Activated CD4-positive, alpha-beta T cell treated with anti-CD3 and anti-CD28 coated beads, Interleukin-2, amount 50 U/mL, for 16 hours (primary cell): ENCODE results near the gene ASPDH.
"Not testable (repeated sequence)": the region's sequence is repeated elsewhere in the genome, so short reads cannot be mapped to it uniquely, and the experiment has no call there.

Source experiments
- DNase-seq: peaks from one replicate; pipeline ENCODE4 v3.0.0-alpha.2; 2020

ASPDH gene

DNA sequence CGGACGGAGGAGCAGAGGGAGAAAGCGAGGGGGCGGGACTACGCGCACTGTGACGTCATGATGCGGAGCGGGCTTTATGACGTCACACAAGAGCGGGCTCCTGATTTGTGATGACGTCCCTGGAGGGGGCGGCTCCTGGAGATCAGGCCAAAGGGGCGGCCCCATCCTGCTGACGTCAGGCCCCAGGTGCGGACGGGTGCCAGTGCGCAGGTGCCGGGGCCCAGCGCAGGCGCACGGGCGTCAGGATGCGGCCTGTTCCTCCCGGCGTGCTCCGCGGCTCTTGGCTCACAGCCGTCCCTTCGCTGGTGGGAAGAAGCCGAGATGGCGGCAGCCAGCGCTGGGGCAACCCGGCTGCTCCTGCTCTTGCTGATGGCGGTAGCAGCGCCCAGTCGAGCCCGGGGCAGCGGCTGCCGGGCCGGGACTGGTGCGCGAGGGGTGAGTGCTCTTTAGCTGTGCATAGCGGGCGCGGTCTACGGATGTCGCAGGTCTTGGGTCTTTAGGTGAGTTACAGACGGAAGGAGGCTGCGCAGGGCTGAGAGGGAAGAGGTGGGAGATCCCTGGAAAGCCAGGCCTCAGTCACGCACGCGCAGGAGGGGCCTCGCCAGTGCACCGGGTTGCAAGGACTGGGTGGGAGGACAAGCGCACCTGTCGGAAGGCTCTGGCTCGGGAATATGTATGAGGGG is 37.3 kb downstream of the ASPDH start, which contains the start of the genes EMC10 and GARIN5A:
Gene EMC10 (plus strand): TSS at position 284 of the 683 bp plus-strand sequence. CDS start 38 bp downstream, at position 322.
Gene GARIN5A (minus strand): TSS at position 625 of the 683 bp plus-strand sequence. CDS start 460 bp downstream, at position 165.
- peak; percentile 96 for DNase-seq

DNA sequence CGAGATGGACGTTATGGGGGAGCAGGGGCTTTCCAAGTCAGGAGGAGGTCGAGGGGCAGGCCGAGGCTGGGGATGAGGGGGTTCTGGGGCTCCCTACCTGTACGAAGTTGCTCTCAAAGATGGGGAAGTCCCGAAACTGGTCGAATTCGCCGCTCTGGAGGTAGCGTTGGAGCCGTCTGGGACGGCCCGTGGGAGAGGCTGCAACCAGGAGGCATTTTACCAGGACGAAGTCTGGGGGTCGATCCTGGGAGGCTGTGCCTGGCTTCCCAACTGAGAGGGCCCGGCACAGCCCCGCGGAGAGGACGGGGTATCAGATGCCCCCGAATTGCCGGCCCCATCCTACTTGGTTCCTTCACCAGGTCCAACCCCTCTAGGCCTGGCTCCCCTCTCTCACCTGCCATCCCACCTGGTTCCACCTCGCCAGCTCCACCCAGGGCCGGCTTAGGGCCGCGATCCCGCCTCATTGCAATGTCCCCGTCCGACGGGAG is 37.9 kb downstream of the ASPDH start:
- no peak for DNase-seq

DNA sequence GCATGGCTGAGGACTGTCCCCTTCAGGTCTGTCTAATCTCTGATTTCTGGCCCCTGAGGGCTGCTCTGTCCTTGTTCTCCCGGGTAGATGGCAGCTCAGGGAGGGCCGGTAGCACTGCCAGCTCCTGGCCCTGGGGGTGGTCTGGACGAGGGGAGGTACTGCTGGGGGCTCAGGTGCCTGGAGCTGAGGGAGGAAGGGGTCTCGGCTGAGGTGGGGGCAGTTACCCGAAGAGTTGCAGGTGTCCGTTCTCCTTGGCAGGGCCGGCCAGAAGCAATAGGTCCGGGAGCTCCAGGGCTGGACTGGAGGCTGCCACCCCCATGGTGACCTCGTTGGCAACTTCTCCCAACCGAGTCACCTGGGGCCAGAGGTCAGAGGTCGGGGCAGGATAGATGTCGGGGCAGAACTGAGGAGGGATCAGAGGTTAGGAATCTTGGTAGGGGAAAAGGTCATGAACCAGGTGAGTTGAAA is 38.6 kb downstream of the ASPDH start:
- no peak for DNase-seq

DNA sequence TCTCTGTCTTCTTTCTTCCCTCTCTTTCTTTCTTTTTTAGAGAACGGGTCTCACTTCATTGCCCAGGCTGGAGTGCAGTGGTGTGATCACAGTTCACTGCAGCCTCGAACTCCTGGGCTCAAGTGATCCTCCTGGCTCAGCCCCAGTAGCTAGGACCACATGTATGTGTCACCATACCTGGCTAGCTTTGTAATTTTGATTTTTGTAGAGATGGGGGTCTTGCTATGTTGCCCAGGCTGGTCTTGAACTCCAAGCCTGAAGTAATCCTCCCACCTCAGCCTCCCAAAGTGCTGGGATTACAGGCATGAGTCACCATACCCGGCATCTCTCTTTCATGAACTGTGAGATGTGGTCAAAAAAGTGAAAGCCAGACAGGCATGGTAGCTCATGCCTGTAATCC is 40.4 kb downstream of the ASPDH start:
- not testable (repeated sequence) for DNase-seq

DNA sequence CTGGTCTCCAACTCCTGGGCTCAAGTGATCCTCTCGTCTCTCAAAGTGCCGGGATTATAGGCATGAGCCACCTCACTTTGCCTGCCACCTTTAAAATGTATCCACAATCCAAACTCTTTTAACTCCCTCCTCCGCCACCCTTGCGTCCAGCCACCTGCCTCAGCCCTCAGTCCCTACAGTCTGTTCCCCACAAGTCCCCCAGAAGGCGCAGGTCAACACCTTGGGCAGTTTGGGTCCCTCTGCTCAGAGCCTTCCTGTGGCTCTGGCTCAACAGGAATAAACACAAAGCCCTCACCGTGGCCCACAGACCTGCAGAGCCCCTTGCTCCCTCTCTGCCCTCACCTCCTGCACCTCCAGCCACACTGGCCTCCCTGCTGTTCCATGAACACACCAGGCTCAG is 44.9 kb downstream of the ASPDH start:
- DNase-seq: no peak

DNA sequence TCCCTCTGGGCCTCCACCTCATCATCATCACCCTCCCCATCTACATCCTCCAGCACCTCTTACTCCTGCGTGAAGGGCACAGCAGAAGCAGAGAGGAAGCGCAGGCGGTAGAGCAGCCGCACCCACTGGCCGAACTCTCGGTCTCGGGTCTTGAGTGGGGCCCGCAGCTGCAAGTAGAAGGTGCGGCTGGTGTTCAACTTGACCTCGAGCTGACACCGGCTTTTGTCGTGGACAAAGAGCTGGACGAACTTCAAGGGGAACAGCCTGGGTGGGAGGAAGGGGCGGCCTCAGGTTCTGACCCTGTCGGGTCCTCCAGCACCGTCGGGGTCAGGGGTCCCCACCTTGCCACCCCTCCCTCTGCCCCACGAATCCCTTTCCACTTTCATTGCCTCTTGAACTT is 46.1 kb downstream of the ASPDH start:
- no peak for DNase-seq

DNA sequence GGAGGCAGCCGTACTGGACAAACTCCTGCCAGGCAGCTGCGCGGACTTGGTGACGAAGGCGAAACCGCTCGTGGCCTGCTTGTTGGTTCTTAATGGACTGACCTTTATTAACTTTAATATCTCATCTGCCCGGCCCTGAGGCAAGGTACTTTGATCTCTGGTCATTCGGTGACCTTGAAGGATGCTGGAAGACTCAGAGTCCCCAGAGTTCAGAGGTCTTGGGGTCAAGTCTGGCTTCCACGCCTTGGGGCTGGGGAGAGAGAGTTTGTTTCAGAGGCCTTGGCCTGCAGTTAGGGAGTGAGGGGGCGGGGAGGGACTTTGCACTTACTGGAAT is 47.0 kb downstream of the ASPDH start:
- no peak for DNase-seq

DNA sequence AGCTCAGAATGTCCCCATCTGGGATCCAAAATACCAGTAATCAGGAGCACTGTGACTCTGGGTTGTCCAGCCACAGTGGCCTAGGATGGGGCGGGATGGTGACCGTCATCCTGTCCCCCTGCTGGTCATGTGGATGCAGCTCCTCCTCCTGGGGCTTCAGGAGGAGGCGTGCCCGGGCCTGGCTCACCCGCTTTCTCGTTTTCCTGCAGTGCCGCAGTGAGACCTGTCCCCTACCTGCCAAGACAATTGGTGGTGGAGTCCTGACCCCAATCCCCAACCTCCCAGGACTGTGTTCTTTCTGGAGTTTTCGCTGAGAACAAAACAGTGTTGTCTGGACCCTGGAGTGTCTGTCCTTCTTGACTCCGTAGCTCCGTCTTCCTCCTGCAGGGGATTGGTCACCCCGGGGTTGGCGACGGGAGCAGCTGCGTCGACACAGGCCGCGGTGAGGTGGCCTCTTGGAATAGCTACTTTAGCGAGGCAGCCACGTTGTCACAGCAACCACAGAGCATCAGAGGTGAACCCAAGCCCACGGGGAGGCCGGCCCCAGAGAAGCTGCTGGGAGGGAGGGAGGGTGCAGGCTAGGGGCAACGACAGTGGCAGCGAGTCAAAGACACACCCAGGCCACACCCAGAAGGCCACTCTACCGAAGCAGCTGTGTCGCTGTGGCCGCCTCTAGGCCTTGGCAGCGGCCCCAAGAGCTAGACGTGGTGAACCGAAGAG is 47.6 kb downstream of the ASPDH start:
- no peak for DNase-seq

DNA sequence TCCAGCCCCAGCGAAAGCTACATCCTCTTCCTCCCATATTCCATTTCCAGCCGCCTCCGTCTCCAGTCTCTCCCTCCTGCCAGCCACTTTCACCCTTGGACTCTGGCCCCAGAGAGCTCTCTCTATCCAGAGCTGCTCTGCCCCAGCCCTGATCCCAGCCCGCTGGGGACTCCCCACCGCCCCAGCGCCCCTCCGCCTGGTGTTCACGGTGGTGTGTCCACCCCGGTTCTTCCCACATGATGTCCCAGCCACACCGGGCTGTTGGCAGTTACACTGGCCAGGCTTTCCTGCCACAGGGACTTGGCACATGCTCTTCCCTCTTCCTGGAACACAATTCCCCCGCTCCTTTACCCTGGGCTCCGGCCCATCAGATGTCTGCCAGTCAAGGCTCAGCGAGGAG is 48.7 kb downstream of the ASPDH start:
- no peak for DNase-seq

DNA sequence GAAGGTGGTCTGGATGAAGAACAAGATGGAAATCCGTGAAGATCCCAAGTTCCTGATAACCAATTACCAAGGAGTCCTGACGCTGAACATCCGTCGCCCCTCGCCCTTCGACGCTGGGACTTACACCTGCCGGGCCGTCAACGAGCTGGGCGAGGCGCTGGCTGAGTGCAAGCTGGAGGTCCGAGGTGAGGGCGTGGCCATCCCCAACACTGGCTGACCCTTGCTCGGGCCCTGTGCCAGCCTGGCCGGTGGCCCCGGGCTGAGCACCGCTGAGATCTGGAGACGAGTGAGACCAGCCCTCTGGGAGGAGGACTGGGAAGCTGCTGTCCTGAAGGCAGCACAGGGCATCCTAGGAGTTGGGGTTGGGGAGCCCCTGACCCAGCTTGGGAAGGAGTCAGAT is 49.4 kb downstream of the ASPDH start:
- no peak for DNase-seq

DNA sequence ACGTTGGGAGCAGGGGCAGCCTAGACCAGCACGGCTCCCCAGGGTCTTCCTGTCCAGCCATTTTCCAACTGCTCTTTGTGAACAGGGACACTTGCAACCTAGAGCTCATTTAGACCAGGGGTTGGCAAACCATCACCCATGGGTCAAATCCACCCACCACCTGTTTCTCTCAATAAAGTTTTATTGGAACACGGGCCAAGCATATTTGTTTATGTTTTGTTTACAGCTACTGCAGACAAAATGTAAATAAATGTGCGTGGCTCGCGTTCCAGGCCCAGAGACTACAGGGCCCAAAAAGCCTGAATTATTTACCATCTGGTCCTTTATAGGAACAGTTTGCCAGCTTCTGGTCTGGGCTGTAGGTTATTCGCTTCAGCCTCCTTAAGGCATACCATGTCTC is 50.7 kb downstream of the ASPDH start:
- no peak for DNase-seq
